ENCODE measurements around the gene MAP10.

Gene MAP10, protein sequence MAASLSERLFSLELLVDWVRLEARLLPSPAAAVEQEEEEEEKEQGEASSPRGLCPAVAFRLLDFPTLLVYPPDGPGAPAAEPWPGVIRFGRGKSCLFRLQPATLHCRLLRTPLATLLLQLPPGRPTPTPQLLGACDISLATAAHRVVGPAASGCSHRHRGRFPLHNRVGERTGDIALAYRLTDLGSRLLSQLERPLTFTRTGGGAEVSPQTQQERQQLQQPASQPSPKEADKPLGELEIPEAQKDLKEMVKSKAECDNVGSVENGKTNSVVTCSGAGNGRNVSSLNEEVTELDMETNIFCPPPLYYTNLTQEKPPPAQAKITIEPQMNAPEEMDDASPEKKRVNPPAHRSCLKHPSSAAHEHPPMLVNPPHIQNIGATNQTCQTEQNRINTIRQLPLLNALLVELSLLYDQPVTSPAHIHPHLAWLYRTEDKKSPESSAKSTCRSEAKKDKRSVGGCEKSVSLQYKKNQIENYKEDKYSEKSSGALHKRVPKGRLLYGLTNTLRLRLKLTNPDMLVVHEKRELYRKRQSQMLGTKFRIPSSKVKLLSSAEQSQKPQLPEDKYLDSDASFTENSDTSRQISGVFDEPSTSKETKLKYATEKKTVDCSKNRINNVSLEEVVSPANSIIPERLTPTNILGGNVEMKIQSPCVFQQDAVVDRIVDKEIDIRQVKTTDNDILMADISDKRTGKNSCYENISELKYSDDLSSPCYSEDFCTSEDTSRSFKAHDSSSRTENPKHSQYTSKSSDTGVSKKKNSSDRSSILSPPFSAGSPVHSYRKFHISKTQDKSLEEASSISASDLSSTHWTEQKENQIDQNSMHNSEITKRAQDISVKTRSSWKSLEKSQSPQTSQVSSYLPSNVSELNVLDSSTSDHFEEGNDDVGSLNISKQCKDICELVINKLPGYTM
- total RNA-seq: 2.0 to 6.0 (median 3.9) reads per million in 9 experiments

DNA sequence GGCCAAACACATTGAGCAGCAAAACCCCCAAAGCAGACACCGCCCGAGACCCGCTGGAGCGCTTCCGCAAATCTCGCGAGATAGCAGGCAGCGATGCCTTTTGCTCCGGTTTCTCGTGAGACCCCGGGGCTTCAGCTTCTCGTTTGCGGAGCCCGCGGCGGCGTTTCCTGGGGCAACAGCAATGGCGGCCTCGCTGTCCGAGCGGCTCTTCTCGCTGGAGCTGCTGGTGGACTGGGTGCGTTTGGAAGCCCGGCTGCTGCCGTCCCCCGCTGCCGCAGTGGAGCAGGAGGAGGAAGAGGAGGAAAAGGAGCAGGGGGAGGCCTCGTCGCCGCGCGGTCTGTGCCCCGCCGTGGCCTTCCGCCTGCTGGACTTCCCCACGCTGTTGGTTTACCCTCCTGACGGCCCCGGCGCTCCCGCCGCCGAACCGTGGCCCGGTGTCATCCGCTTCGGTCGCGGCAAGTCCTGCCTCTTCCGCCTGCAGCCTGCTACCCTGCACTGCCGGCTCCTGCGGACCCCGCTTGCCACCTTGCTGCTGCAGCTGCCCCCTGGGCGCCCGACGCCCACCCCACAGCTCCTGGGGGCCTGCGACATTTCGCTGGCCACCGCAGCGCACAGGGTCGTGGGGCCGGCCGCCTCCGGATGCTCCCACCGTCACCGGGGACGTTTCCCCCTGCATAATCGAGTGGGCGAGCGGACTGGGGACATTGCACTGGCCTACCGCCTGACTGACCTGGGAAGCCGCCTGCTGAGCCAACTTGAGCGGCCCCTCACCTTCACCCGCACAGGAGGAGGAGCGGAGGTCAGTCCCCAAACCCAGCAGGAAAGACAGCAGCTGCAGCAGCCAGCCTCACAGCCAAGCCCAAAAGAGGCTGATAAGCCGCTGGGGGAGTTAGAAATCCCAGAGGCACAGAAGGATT is at the start of gene MAP10:
TSS of gene MAP10 (plus strand) at position 148 of the 917 bp plus-strand sequence. CDS start at position 182, 34 bp downstream.
- Mint-ChIP-seq H3K36me3 (ENCODE audit: insufficient read depth) (no peaks in the 10 kb centered on the region), H3K4me1 (ENCODE audit: low read depth in 2 of 2) (peaks cover 10 to 19% of the 10 kb centered on the region in 2 donors), H3K4me3 (peak within 1 kb of the TSS; percentile 89), H3K27me3 (peaks cover 6 to 15% of the 10 kb centered on the region in 2 donors), H3K9me3 (no peaks in the 10 kb centered on the region), H3K27ac (peak within 1 kb of the TSS; percentile 11 to 76)
- peak; percentile 56 to 63 (median 57) for DNase-seq
- ATAC-seq (replicated peaks): peak; percentile 85

DNA sequence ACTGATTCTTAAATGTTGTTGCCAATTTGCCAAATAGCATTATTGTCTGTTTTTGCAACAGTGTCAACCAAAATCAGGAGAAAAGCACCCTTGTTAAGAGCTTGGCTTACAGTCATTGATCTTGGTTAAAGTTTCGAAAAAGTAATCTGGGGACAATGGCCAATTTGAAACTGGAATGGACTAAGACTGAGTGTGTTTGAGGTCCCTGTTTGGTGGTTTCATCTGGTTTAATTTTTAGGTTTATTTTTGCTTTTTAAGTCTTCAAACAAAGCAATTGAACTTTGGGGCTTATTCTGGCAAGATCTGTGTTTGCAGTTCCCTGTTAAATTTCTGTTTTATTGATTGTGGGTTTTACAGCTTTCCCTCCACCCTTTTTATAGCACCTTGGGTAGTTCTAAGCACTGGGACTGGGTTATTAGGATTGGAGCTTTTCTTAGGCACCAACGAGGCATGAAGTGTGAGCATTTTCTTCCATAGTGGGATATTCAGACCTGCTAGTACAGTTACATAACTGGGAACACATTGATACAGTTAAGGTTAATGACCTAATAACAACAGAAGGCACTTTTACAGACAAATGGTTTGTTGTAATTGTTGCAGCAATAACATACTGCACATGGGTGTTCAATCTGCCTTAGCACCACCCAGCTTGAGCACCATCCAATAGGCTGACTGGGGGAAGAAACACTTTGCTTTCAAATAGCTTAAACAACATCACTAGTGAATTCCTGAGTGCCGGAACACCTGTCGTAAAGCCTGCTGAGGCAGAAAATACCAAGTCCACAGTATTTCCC is 40.6 kb upstream of the MAP10 start:
- H3K9me3 Mint-ChIP-seq: no peaks in the 10 kb centered on the region
- no peak overlapping the region for H3K27ac Mint-ChIP-seq
- no peaks in the 10 kb centered on the region for H3K4me1 Mint-ChIP-seq (ENCODE audit: low read depth in 2 of 2)
- ATAC-seq (replicated peaks) (no peak), DNase-seq (no peak)
- peaks cover 21 to 42% of the 10 kb centered on the region in 2 donors for H3K27me3 Mint-ChIP-seq
- H3K4me3 Mint-ChIP-seq: no peak overlapping the region
- no peaks in the 10 kb centered on the region for H3K36me3 Mint-ChIP-seq (ENCODE audit: insufficient read depth)

DNA sequence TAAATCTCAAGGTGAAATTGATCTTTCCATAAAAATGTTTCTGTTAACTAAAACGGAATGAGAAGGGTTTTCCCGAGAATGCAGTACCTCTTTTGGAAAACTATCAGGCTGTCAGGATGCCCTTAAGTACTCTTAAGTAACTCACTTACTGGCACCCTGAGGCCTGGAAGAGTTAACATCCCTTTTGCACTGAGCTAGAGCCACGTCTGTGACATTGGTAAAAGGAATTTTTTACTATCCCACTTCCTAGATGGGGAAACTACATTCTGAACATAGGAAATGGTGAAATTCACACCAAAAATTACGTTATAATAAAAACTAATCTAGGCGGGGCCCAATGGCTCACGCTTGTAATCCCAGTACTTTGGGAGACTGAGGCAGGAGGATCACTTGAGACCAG is 39.7 kb upstream of the MAP10 start:
- Mint-ChIP-seq H3K36me3 (ENCODE audit: insufficient read depth) (no peaks in the 10 kb centered on the region), H3K9me3 (no peaks in the 10 kb centered on the region), H3K4me1 (ENCODE audit: low read depth in 2 of 2) (no peaks in the 10 kb centered on the region), H3K4me3 (no peak overlapping the region), H3K27ac (no peak overlapping the region), H3K27me3 (peaks cover 30 to 42% of the 10 kb centered on the region in 2 donors)
- DNase-seq: no peak
- ATAC-seq (replicated peaks): no peak

- no peaks in the 10 kb centered on the region for H3K4me1 Mint-ChIP-seq (ENCODE audit: low read depth in 2 of 2)
- no peak overlapping the region for H3K4me3 Mint-ChIP-seq
- no peak overlapping the region for H3K27ac Mint-ChIP-seq
- no peaks in the 10 kb centered on the region for H3K9me3 Mint-ChIP-seq
- H3K27me3 Mint-ChIP-seq: peaks cover 31 to 42% of the 10 kb centered on the region in 2 donors
- ATAC-seq (replicated peaks) (no peak), DNase-seq (no peak)
- H3K36me3 Mint-ChIP-seq (ENCODE audit: insufficient read depth): no peaks in the 10 kb centered on the region
Measured at GRCh38 chr1:232766241-232766890, 38.9 kb upstream of the MAP10 start.

- H3K9me3 Mint-ChIP-seq: no peaks in the 10 kb centered on the region
- no peak for ATAC-seq (replicated peaks)
- H3K4me3 Mint-ChIP-seq: no peak overlapping the region
- DNase-seq: no peak
- H3K4me1 Mint-ChIP-seq (ENCODE audit: low read depth in 2 of 2): no peaks in the 10 kb centered on the region
- H3K36me3 Mint-ChIP-seq (ENCODE audit: insufficient read depth): no peaks in the 10 kb centered on the region
- no peak overlapping the region for H3K27ac Mint-ChIP-seq
- peaks cover 31 to 42% of the 10 kb centered on the region in 2 donors for H3K27me3 Mint-ChIP-seq
Measured at GRCh38 chr1:232766904-232767303, 38.3 kb upstream of the MAP10 start.

DNA sequence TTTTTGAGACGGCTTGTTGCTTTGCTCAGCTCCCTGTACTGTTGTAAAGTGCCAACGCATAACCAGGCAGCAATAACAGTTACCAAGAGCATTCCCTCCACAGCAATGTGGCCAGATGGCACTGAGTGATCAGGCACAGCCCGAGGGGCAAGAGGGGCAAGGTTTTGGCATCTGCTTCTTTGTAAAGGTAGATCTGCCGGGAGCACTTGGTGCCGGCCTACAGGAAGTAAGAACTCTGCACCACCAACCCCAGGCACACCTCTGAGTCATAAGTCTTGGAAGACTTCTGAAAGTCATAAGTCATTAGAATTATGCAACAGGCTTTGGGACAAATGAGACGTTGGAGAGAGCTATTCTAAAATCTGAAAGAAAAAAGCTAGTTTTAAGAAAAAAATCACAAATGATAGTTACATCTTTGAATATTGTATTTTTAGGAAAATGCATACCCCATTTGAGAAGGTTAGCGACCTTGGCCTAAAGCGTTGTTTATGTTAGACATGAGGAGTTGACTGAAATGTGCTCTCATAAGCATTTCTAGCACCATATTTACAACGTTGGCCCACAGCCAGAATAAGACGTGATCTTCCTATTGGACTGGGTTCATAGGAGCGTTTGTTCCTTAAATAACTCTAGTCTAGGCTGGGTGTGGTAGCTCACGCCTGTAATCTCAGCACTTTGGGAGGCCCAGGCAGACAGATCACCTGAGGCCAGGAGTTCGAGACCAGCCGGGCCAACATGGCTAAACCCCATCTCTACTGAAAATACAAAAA is 37.7 kb upstream of the MAP10 start:
- H3K36me3 Mint-ChIP-seq (ENCODE audit: insufficient read depth): no peaks in the 10 kb centered on the region
- DNase-seq (no peak), ATAC-seq (replicated peaks) (no peak)
- peaks cover 31 to 44% of the 10 kb centered on the region in 2 donors for H3K27me3 Mint-ChIP-seq
- no peaks in the 10 kb centered on the region for H3K9me3 Mint-ChIP-seq
- no peak overlapping the region for H3K4me3 Mint-ChIP-seq
- H3K27ac Mint-ChIP-seq: no peak overlapping the region
- H3K4me1 Mint-ChIP-seq (ENCODE audit: low read depth in 2 of 2): no peaks in the 10 kb centered on the region

- H3K4me3 Mint-ChIP-seq: no peak overlapping the region
- no peaks in the 10 kb centered on the region for H3K9me3 Mint-ChIP-seq
- ATAC-seq (replicated peaks) (no peak), DNase-seq (no peak)
- no peak overlapping the region for H3K27ac Mint-ChIP-seq
- peaks cover 31 to 47% of the 10 kb centered on the region in 2 donors for H3K27me3 Mint-ChIP-seq
- no peaks in the 10 kb centered on the region for H3K4me1 Mint-ChIP-seq (ENCODE audit: low read depth in 2 of 2)
- no peaks in the 10 kb centered on the region for H3K36me3 Mint-ChIP-seq (ENCODE audit: insufficient read depth)
Measured at GRCh38 chr1:232768793-232769192, 36.4 kb upstream of the MAP10 start.

- ATAC-seq (replicated peaks): no peak
- H3K27me3 Mint-ChIP-seq: peaks cover 23 to 39% of the 10 kb centered on the region in 2 donors
- no peaks in the 10 kb centered on the region for H3K36me3 Mint-ChIP-seq (ENCODE audit: insufficient read depth)
- H3K9me3 Mint-ChIP-seq: no peaks in the 10 kb centered on the region
- no peak overlapping the region for H3K27ac Mint-ChIP-seq
- no peak for DNase-seq
- no peak overlapping the region for H3K4me3 Mint-ChIP-seq
- H3K4me1 Mint-ChIP-seq (ENCODE audit: low read depth in 2 of 2): no peaks in the 10 kb centered on the region
Measured at GRCh38 chr1:232769733-232770132, 35.5 kb upstream of the MAP10 start.

DNA sequence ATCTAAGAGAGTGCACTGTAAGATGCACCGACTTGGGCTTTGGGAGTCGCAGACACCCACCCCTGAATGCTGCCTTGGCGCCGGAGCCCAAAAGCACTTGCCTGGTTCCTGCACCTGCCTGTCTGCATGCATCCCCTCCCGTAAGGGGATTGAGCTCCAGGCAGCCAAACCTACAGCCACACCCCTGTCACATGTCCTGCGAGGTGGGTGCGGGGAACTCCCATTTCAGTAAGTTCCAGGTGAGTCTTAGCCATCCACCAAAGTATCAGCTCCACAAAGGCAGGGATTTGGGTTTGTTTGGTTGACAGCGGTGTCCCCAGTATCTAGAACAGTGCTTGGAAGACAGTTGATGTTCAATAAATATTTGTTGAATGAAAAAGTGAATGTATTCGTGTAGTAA is 31.5 kb upstream of the MAP10 start:
- ATAC-seq (replicated peaks) (no peak), DNase-seq (no peak)
- H3K27me3 Mint-ChIP-seq: peaks cover 20 to 24% of the 10 kb centered on the region in 2 donors
- no peaks in the 10 kb centered on the region for H3K9me3 Mint-ChIP-seq
- no peaks in the 10 kb centered on the region for H3K36me3 Mint-ChIP-seq (ENCODE audit: insufficient read depth)
- H3K27ac Mint-ChIP-seq: no peak overlapping the region
- no peaks in the 10 kb centered on the region for H3K4me1 Mint-ChIP-seq (ENCODE audit: low read depth in 2 of 2)
- H3K4me3 Mint-ChIP-seq: no peak overlapping the region

GRCh38 chr1:232776526-232777106 is 28.6 kb upstream of the MAP10 start:
- H3K27me3 Mint-ChIP-seq: peaks cover 24 to 29% of the 10 kb centered on the region in 2 donors
- H3K36me3 Mint-ChIP-seq (ENCODE audit: insufficient read depth): no peaks in the 10 kb centered on the region
- DNase-seq: no peak
- no peak for ATAC-seq (replicated peaks)
- no peak overlapping the region for H3K4me3 Mint-ChIP-seq
- no peaks in the 10 kb centered on the region for H3K9me3 Mint-ChIP-seq
- H3K4me1 Mint-ChIP-seq (ENCODE audit: low read depth in 2 of 2): no peaks in the 10 kb centered on the region
- H3K27ac Mint-ChIP-seq: no peak overlapping the region

- H3K27me3 Mint-ChIP-seq: peaks cover 10 to 18% of the 10 kb centered on the region in 2 donors
- H3K9me3 Mint-ChIP-seq: no peaks in the 10 kb centered on the region
- no peak overlapping the region for H3K27ac Mint-ChIP-seq
- DNase-seq (no peak), ATAC-seq (replicated peaks) (no peak)
- no peaks in the 10 kb centered on the region for H3K36me3 Mint-ChIP-seq (ENCODE audit: insufficient read depth)
- H3K4me1 Mint-ChIP-seq (ENCODE audit: low read depth in 2 of 2): no peaks in the 10 kb centered on the region
- no peak overlapping the region for H3K4me3 Mint-ChIP-seq
Measured at GRCh38 chr1:232780354-232780753, 24.9 kb upstream of the MAP10 start.

Data from effector memory CD8-positive, alpha-beta T cell (primary cell).